Smooth muscle cell (in vitro differentiated cells): ENCODE data around the gene FAM120B. TPM values are rescaled to one million over a fixed set of nuclear protein-coding genes. Genes with fewer than 3 reads are reported as not detected.

Experiments used
- DNase-seq: peaks from one replicate; lab custom pipeline; 2025; ENCODE audit not compliant: unreplicated experiment; lab: John Stamatoyannopoulos, UW
- H2AFZ ChIP-seq: fragments of 200-600 bp; sonication (generic); 2 replicates; pipeline ENCODE4 v1.6.0; 2016; ENCODE audit warnings: antibody characterized with exemption, low read depth, mild to moderate bottlenecking
- H3F3A ChIP-seq: fragments of 200-600 bp; sonication (generic); 2 replicates; pipeline ENCODE4 v1.6.0; 2017; ENCODE audit warnings: antibody characterized with exemption, low read depth
- H3K27ac ChIP-seq: fragments of 200-600 bp; sonication (generic); 2 replicates; pipeline ENCODE4 v1.5.1; 2016; ENCODE audit warnings: low read depth, mild to moderate bottlenecking
- H3K27me3 ChIP-seq: fragments of 200-600 bp; sonication (generic); 2 replicates; pipeline ENCODE4 v1.6.1; 2016; ENCODE audit warnings: low read depth, mild to moderate bottlenecking
- H3K36me3 ChIP-seq: fragments of 200-600 bp; sonication (generic); 2 replicates; pipeline ENCODE4 v1.5.1; 2016; ENCODE audit warnings: low read depth
- H3K4me1 ChIP-seq: fragments of 200-600 bp; sonication (generic); 2 replicates; pipeline ENCODE4 v1.5.1; 2016; ENCODE audit warnings: low read depth
- H3K4me2 ChIP-seq: fragments of 200-600 bp; sonication (generic); 2 replicates; pipeline ENCODE4 v1.6.0; 2016; ENCODE audit warnings: mild to moderate bottlenecking
- H3K4me3 ChIP-seq: fragments of 200-600 bp; sonication (generic); 2 replicates; pipeline ENCODE4 v1.5.1; 2016; ENCODE audit warnings: mild to moderate bottlenecking
- H3K79me2 ChIP-seq: fragments of 200-600 bp; sonication (generic); 2 replicates; pipeline ENCODE4 v1.6.0; 2016; ENCODE audit warnings: low read depth, mild to moderate bottlenecking
- H3K9ac ChIP-seq: fragments of 200-600 bp; sonication (generic); 2 replicates; pipeline ENCODE4 v1.6.0; 2016; ENCODE audit warnings: low read depth
- H3K9me3 ChIP-seq: fragments of 200-600 bp; sonication (generic); replicated peaks from 2 replicates; pipeline ENCODE4 v1.5.1; 2016; ENCODE audit warnings: low read depth
- H4K20me1 ChIP-seq: fragments of 200-600 bp; sonication (generic); 2 replicates; pipeline ENCODE4 v1.6.0; 2016; ENCODE audit warnings: low read depth
- CTCF ChIP-seq: fragments of 200-600 bp; sonication (generic); IDR thresholded peaks from 2 replicates; pipeline ENCODE4 v1.5.1; 2017; ENCODE audit warnings: borderline replicate concordance, mild to moderate bottlenecking, antibody characterized with exemption; ENCODE audit not compliant: insufficient read depth, poor library complexity, severe bottlenecking
- WGBS: methylation state at CpG from one replicate; pipeline ENCODE4 v1.1.7; 2016; ENCODE audit warnings: low lambda C conversion rate; 5-methylcytosine and 5-hydroxymethylcytosine counted together
- polyA plus RNA-seq: library from polyadenylated mRNA; unstranded; fragments of >200 nt; fragmentation: Nextera tagmentation; extraction: Ambion mirVana; gene quantifications from 2 replicates; pipeline ENCODE4 v1.2.1, GENCODE V29; 2016
- total RNA-seq: library from RNA; depleted of rRNA; stranded (reverse); fragments of >200 nt; gene quantifications from 2 replicates; pipeline ENCODE4 v1.2.3, GENCODE V29; 2014

Gene FAM120B
- total and polyA plus RNA-seq, 2 experiments from 2014 or later = 17.8 to 26.3 TPM

- WGBS = 94% methylated on average over 7 of the region's 7 CpGs
- H3K4me3 ChIP-seq = no peak overlapping the region
- no peaks in the 10 kb centered on the region for H3K4me1 ChIP-seq
- H3K9ac ChIP-seq = no peak overlapping the region
- peaks cover 7% of the 10 kb centered on the region for H3K27me3 ChIP-seq
- H4K20me1 ChIP-seq = no peaks in the 10 kb centered on the region
- no peak overlapping the region for H2AFZ ChIP-seq
- H3K36me3 ChIP-seq = no peaks in the 10 kb centered on the region
- no peak overlapping the region for H3K27ac ChIP-seq
- DNase-seq = no peak
- no peak for TF ChIP-seq CTCF
- no peaks in the 10 kb centered on the region for H3K79me2 ChIP-seq
- H3K9me3 ChIP-seq = no peaks in the 10 kb centered on the region
- no peak overlapping the region for H3K4me2 ChIP-seq
- no peaks in the 10 kb centered on the region for H3F3A ChIP-seq
Measured at GRCh38 chr6:170424604-170425126, 118.1 kb downstream of the FAM120B start.

GRCh38 chr6:170429450-170429849 lies 122.9 kb downstream of the FAM120B start:
- H3K27ac ChIP-seq = no peak overlapping the region
- no peaks in the 10 kb centered on the region for H3K27me3 ChIP-seq
- no peaks in the 10 kb centered on the region for H3F3A ChIP-seq
- no peak overlapping the region for H2AFZ ChIP-seq
- no peaks in the 10 kb centered on the region for H3K4me1 ChIP-seq
- no peak overlapping the region for H3K4me3 ChIP-seq
- no peaks in the 10 kb centered on the region for H3K9me3 ChIP-seq
- 61% methylated on average over 7 of the region's 7 CpGs for WGBS
- no peak for TF ChIP-seq CTCF
- H3K79me2 ChIP-seq = no peaks in the 10 kb centered on the region
- no peak for DNase-seq
- no peaks in the 10 kb centered on the region for H3K36me3 ChIP-seq
- H3K9ac ChIP-seq = no peak overlapping the region
- no peak overlapping the region for H3K4me2 ChIP-seq
- no peaks in the 10 kb centered on the region for H4K20me1 ChIP-seq

GRCh38 chr6:170433163-170434116 lies 126.9 kb downstream of the FAM120B start:
- no peak for TF ChIP-seq CTCF
- Histone ChIP-seq H3K27ac (no peak overlapping the region), H3K4me2 (no peak overlapping the region), H3K27me3 (no peaks in the 10 kb centered on the region), H3K9ac (no peak overlapping the region), H3F3A (no peaks in the 10 kb centered on the region), H4K20me1 (no peaks in the 10 kb centered on the region), H3K36me3 (no peaks in the 10 kb centered on the region), H3K4me3 (no peak overlapping the region), H2AFZ (no peak overlapping the region), H3K9me3 (no peaks in the 10 kb centered on the region), H3K79me2 (no peaks in the 10 kb centered on the region), H3K4me1 (peaks cover 9% of the 10 kb centered on the region)
- 90% methylated on average over 17 of the region's 17 CpGs for WGBS
- no peak for DNase-seq
